Forelimb muscle (tissue), 1 donor: Measurements from ENCODE around the gene DAO. TPM values are rescaled to one million over a fixed set of nuclear protein-coding genes. Genes with fewer than 3 reads are reported as not detected.
"Not testable (repeated sequence)": the region's sequence is repeated elsewhere in the genome, so short reads cannot be mapped to it uniquely, and the experiment has no call there.

Experiments used
- DNase-seq: peaks from one replicate; pipeline ENCODE4 v3.0.0-alpha.2; 2013; ENCODE audit warnings: low read depth
- polyA plus RNA-seq: library from polyadenylated mRNA; unstranded; fragments of 120-200 nt; gene quantifications from one replicate; pipeline ENCODE4 v1.2.1, GENCODE V29; 2013; ENCODE audit not compliant: insufficient read length

The DAO gene
- polyA plus RNA-seq, 1 donor = not detected

DNA sequence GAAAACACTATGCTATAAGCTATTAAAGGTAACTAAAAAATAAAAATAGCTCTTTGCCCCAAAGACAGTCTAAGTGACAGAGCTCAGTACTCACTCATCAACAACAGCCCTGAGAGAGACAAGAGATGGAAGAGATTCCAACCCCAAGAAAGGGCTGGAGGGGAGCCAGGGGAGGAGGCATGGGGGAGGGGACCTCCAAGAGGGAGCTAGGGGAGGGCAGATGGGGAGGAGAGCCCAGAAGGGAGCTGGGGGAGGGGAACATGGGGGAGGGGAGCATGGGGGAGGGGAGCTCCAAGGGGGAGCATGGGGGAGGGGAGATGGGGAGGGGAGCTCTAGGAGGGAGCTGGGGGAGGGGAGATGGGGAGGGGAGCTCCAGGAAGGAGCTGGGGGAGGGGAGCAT is 30.2 kb upstream of the DAO start:
- no peak for DNase-seq

GRCh38 chr12:108850854-108851573 is 28.9 kb upstream of the DAO start:
- no peak for DNase-seq

- DNase-seq = no peak
Observed at GRCh38 chr12:108852674-108853309, 27.1 kb upstream of the DAO start.

DNA sequence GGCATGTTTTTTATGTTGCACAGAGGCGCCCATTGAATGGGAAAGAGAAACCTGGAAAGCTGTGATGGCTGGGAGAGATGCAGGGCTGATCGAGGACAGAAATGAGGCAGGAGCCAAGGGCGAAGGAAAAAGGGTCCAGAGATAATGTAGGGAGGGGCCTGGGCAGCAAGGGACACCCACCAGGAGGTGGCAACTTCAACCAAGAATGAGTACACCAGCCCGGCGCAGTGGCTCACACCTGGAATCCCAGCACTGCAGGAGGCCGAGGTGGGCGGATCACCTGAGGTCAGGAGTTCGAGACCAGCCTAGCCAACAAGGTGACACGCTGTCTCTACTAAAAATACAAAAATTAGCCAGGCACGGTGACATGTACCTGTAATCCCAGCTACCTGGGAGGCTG is 26.5 kb upstream of the DAO start:
- no peak for DNase-seq

DNA sequence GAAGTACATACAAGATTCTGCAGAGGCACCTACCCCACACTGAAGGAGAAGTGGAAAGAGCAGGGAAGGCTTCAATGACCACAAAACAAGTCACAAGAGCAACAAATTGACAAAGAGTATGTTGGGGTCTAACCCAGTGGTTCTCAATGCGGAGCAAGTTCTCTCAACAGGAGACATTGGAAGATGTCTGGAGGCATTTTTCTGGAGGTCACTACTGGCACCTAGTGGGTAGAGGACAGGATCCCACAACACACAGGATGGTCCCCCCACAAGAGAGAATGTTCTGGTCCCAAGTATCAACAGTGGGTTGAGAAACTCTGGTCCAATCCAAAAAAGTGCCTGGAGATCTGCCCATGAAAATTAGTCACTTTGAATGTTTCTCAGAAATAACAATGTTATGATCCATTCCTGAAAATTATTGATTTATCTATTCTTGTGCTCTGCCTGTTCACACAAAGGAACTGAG is 25.9 kb upstream of the DAO start:
- no peak for DNase-seq

- no peak for DNase-seq
Observed at GRCh38 chr12:108854451-108855283, 25.2 kb upstream of the DAO start.

GRCh38 chr12:108855284-108856169 is 24.4 kb upstream of the DAO start:
- DNase-seq = no peak

DNA sequence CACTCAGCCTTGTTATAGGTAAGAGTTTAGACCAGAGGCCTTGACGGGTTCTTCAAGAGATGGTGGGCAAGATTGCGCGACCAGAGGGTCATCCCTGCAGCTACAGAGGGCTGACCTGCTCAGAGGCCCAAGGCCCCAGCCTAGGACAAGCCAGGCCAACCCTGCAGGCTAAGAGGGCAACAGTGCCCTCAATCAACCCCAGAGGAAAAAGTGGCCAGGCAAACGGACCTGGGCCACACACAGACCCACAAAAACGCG is 23.8 kb upstream of the DAO start:
- no peak for DNase-seq

DNA sequence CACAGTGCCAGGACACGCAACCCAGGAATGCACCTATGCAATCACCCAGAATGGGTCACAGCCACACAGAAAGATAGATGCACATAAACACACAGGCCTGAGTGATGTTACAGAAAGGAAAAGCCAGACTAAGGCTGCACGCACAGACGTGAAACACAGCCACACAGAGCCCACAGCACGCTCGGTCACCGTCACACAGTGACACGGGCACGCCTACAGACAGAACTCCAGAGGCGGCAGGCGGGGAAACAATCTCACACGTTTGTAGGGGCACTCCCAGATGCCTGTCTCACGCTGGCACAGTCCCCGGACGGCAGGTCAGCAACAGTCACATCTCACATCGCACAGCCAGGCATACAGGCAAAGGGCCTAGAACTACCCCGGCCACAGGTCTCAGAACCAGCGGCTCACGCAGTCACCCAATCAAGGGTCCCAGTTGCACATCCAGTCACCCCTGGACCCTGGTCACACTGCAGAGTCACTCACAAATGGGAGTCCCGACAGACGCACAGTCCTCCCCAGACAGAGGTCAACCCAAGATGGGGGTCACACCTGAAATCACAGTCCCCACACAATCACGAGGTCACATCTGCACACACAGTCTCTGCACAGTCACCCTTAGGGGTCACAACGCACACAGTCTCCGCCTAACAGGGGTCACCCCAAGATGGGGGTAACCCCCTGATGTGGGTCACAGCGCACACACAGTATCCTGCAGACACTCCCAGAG is 23.3 kb upstream of the DAO start:
- no peak for DNase-seq

DNA sequence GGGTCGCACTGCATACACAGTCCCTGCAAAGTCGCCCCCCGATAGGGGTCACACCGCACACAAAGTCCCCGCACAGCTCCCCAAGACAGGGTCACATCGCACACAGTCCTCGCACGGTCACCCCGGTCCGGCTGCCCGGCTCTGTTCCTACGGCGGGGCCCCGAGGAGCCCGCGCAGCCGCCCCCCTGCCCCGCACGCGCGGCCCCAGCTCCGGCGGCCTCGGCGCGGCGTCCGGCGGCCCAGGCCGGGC is 22.8 kb upstream of the DAO start:
- no peak for DNase-seq

GRCh38 chr12:108858311-108859074 is 21.4 kb upstream of the DAO start:
- DNase-seq = no peak

DNA sequence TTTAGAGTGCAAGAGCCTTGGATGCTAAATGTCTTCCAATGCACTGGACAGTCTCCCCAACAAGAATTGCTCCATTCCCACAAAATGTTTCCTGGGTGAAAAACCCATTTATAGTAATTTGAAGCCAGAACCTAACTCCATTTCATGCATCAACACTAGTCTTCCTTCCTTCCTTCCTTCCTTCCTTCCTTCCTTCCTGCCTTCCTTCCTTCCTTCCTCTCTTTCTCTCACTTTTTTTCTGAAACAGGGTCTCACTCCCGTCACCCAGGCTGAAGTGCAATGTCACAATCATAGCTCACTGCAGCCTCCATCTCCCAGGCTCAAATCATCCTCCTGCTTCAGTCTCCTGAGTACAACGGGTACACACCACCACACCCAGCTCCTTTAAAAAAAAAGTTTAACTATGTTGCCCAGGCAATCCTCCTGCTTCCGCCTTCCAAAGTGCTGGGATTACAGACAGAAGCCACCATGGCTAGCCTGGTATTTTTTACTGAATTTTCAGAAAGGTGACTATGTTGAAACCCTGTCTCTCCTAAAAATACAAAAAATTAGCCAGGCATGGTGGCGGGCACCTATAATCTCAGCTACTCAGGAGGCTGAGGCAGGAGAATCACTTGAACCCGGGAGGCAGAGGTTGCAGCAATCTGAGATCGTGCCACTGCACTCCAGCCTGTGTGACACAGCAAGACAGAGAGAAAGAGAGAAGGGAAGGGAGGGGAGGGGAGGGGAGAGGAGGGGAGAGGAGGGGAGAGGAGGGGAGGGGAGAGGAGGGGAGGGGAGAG is 20.6 kb upstream of the DAO start:
- not testable (repeated sequence) for DNase-seq

GRCh38 chr12:108859923-108860291 is 20.0 kb upstream of the DAO start:
- no peak for DNase-seq

DNA sequence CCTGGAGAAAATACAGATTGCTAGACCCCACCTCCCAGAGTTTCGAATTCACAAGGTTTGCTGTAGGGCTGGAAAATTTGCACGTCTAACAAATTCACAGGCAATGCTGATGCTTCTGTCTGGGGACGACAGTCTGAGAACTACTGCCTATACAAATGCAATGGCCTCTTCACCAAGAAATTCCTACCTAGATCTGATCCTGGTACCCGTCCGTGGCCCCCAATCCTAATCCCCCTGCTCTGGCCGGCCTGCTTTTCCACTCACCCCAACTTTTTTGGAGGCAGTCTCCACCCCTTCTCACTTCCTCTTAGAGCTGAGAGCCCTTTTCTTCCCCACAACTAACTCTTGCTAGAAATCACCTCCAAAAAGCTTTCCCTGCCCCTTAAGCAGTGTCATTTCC is 19.4 kb upstream of the DAO start:
- no peak for DNase-seq

DNA sequence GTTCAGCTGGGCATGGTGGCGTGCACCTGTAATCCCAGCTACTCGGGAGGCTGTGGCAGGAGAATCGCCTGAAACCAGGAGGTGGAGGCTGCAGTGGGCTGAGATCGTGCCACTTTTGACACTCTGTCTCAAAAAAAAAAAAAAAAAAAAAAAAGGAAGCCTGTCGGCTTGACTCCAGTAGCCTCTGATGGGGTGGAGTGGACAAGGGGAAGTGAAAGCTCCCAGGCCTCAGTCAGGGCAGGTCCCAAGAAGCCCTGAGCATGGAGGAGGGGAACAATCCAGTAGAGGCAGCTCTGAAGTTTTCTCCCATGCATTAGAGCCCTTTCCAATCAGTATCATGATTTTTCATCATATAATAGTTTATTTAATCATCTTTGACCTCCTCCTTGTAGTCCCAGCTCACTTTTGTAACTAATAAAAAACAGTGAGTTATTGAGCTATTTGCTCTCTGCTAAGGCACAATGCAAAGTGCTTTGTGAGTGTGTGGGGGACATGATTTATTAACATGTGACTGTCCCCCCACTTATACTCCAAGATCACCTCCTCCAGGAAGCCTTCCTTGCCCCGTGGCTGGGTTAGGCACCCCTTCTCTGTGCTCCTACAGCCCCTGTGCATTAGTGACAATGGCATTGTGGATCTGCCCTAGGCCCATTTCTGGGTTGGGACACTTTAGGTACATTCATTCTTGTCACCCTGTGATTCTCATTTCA is 17.9 kb upstream of the DAO start:
- DNase-seq = no peak

- DNase-seq = no peak
Observed at GRCh38 chr12:108862588-108862959, 17.3 kb upstream of the DAO start.

- no peak for DNase-seq
Observed at GRCh38 chr12:108865169-108865568, 14.7 kb upstream of the DAO start.

GRCh38 chr12:108866083-108866482 is 13.8 kb upstream of the DAO start:
- not testable (repeated sequence) for DNase-seq

DNA sequence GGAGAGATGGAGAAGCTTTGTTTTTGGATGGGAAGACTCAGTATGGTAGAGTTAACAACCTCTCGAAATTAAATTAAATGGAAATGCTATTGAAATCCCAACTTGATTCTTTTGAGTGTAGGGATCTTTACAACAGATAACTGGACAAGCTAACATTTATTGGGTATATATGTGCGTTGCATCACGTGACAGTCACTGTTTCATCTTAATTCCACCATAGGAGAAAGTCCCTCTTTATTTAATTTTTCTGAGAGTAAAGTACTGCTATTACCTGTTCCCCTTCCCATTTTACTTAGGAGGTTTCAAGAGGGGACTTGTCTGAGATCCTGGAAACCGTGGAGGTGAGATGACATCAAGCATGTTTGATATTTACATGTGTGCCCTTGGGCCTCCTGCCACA is 11.1 kb upstream of the DAO start:
- no peak for DNase-seq
